ENCODE results near the gene ELAPOR1.

- TF ChIP-seq POLR2A (IDR thresholded peaks at IDR 0.05; ENCODE audit: low read depth, low read length) (no peak), POU2F2 (IDR thresholded peaks at IDR 0.05; ENCODE audit: low read depth, low read length) (no peak), POLR2AphosphoS5 (IDR thresholded peaks at IDR 0.05; ENCODE audit: low read depth, low read length) (no peak)
These were observed 4.2 kb downstream of the ELAPOR1 start for GRCh38 chr1:109118089-109118488.
